GM12891 (cell line): ENCODE measurements around the gene TMEM242.

Source experiments
- DNase-seq: peaks from one replicate; pipeline ENCODE4 v3.0.0; 2011; ENCODE audit warnings: low spot score; ENCODE audit not compliant: insufficient read length
- FAIRE-seq: peaks from 2 replicates; lab custom pipeline; 2011; peaks lifted over from hg19 to GRCh38; lab: Jason Lieb, UNC
- PAX5 ChIP-seq: IDR thresholded peaks from 2 replicates; pipeline ENCODE4 v1.6.1; 2011; ENCODE audit warnings: low read length, moderate library complexity, mild to moderate bottlenecking; ENCODE audit not compliant: insufficient read depth, severe bottlenecking
- POLR2A ChIP-seq: IDR thresholded peaks from 2 replicates; pipeline ENCODE4 v1.6.1; 2011; ENCODE audit warnings: low read depth, low read length, control low read depth
- POLR2AphosphoS5 ChIP-seq: IDR thresholded peaks from 2 replicates; pipeline ENCODE4 v1.6.1; 2011; ENCODE audit warnings: low read depth, low read length, control low read depth
- POU2F2 ChIP-seq: IDR thresholded peaks from 2 replicates; pipeline ENCODE4 v1.6.1; 2011; ENCODE audit warnings: low read depth, mild to moderate bottlenecking, control low read depth, low read length, moderate library complexity
- SPI1 ChIP-seq: IDR thresholded peaks from 2 replicates; pipeline ENCODE4 v1.6.1; 2011; ENCODE audit warnings: low read depth, low read length, control low read depth
- TAF1 ChIP-seq: IDR thresholded peaks from 2 replicates; pipeline ENCODE4 v1.6.1; 2011; ENCODE audit warnings: low read depth, low read length, control low read depth

TMEM242 gene

GRCh38 chr6:157274471-157275226 is 48.7 kb downstream of the TMEM242 start:
- DNase-seq = peak; percentile 97
- FAIRE-seq = peak; percentile 90
- TF ChIP-seq SPI1 (no peak), PAX5 (peak; percentile 21)

- DNase-seq = peak; percentile 81
- FAIRE-seq = peak; percentile 93
- TF ChIP-seq POLR2A (no peak), TAF1 (no peak), SPI1 (peak; percentile 37; the same call in 1 of the 2 replicates), POU2F2 (no peak)
These were observed 49.4 kb downstream of the TMEM242 start for GRCh38 chr6:157273756-157274470.

GRCh38 chr6:157272866-157273755 is 50.2 kb downstream of the TMEM242 start:
- DNase-seq (no peak), FAIRE-seq (no peak)
- TF ChIP-seq SPI1 (no peak), PAX5 (no peak), POLR2A (no peak), POU2F2 (no peak), TAF1 (no peak), POLR2AphosphoS5 (no peak)

DNA sequence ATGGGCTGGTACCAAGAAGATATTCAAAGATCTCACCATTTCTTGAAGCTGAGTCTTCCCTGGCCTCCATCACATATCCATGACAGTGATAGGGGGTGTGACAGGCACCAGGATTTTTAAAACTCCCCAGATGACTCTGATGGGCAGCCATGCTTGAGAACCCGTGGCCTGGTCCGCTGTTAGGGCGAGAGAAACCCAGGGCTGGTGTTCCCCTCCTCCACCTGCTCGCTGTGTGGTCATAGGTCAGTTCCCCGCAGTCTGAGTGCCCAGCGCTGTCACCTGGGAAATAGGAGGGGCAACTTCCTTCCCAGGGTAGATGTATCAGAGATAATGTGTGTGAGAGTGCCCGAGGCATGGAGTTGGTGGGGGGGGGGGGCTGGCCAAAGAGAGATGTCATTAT is 50.9 kb downstream of the TMEM242 start:
- DNase-seq (no peak), FAIRE-seq (no peak)
- TF ChIP-seq POLR2A = no peak
- no peak for TF ChIP-seq PAX5
- no peak for TF ChIP-seq POLR2AphosphoS5
- TF ChIP-seq SPI1 = no peak
- TF ChIP-seq TAF1 = no peak
- TF ChIP-seq POU2F2 = no peak

DNA sequence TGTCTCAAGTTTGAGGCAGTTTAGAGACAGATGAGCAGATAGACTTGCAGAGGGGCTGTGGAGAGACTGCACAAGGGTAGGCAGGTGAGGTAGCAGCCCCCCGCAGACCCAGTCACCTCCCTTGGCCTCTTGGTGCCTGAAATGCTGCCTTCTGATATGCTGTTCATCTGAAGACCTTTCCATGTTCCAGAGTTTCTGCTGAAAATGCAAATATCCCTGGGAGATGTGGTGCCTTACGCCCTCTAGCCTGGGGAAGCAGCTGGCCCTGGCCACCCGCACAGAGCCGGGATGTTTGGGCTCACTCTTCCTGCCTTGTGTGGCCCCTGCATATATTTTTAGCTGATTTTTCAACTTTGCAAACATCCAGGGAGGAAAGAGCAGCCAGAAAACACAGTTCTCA is 51.4 kb downstream of the TMEM242 start:
- no peak for TF ChIP-seq POU2F2
- TF ChIP-seq PAX5 = no peak
- no peak for TF ChIP-seq POLR2AphosphoS5
- no peak for TF ChIP-seq TAF1
- no peak for TF ChIP-seq SPI1
- no peak for TF ChIP-seq POLR2A
- FAIRE-seq = no peak
- no peak for DNase-seq

DNA sequence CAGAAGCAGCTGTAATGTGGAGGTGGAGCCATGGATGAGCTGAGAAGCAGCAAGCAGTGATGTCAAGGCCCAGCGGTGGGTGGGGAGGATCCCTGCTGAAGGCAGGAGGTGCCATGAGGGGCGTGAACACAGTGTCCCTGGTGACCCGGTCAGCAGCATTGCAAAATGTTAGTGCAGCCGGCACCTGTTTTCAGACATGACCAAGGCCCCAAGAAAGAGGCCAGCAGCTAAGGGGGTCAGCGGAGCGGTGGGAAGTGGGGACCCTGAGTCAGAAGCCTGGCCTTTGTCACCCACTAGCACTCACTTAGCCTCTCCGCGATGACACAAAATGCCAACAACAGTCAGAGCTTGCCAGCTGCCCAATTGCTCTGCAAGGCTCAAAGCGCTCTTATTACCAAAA is 51.9 kb downstream of the TMEM242 start:
- TF ChIP-seq POU2F2 (no peak), POLR2A (no peak), SPI1 (no peak), TAF1 (no peak), POLR2AphosphoS5 (no peak), PAX5 (no peak)
- no peak for FAIRE-seq
- no peak for DNase-seq

- DNase-seq (no peak), FAIRE-seq (no peak)
- no peak for TF ChIP-seq PAX5
- TF ChIP-seq POU2F2 = no peak
- no peak for TF ChIP-seq POLR2AphosphoS5
These were observed 52.4 kb downstream of the TMEM242 start for GRCh38 chr6:157270916-157271315.

- TF ChIP-seq POLR2A = no peak
- no peak for TF ChIP-seq SPI1
- no peak for TF ChIP-seq POLR2AphosphoS5
- FAIRE-seq = no peak
- DNase-seq = no peak
These were observed 53.0 kb downstream of the TMEM242 start for GRCh38 chr6:157270308-157270707.

GRCh38 chr6:157269261-157269794 is 54.0 kb downstream of the TMEM242 start:
- no peak for FAIRE-seq
- TF ChIP-seq POLR2AphosphoS5 (no peak), PAX5 (no peak), TAF1 (no peak), POU2F2 (no peak), SPI1 (no peak), POLR2A (no peak)
- DNase-seq = no peak
